GM19468 (cell line): ENCODE data around the gene PINK1.
"Not testable (repeated sequence)": the region's sequence is repeated elsewhere in the genome, so short reads cannot be mapped to it uniquely, and the experiment has no call there.

Experiments
- ATAC-seq: cut with Tn5 transposase; IDR thresholded peaks from one replicate; pipeline ENCODE4 v1.9.1; 2021; ENCODE audit warnings: mild to moderate bottlenecking, moderate library complexity, moderate number of reproducible peaks; ENCODE audit not compliant: unreplicated experiment; ENCODE audit errors: extremely low read depth

The PINK1 gene

DNA sequence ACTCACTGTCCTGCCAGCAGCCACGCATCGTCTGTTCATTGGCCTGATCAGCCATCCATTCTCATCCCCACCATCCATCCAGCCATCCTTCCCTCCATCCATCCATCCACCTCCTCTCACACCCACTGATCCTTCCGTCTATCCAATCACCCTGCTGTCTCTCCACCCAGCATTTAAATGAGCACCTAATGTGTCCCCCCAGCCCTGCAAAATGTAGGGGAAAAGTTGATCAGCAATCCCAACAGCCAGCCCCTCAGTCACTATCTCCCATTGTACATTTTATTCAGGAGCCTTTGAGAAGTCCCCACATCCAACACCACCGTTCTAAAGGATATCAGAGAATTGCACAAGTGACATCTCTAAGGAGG, 39.0 kb downstream of the PINK1 start:
- ATAC-seq, result no peak

GRCh38 chr1:20673626-20674025, 40.4 kb downstream of the PINK1 start:
- not testable (repeated sequence) for ATAC-seq

GRCh38 chr1:20678599-20678998, 45.3 kb downstream of the PINK1 start:
- no peak for ATAC-seq

DNA sequence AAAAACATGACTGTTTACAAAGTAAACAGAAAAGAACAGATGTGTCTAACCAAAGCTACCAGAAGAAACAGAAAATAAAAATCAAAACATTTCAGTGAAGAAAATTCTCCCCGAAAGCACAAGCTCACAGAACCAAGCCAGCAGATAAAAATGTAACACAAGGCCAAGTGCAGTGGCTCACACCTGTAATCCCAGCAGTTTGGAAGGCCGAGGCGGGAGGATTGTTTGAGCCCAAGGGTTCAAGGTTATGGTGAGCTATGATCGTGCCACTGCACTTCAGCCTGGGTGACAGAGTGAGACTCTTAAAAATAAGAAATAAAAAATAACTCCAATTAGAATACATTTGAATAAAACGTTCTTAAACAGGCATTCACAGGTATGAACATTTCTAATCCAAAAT, 47.0 kb downstream of the PINK1 start:
- ATAC-seq, result no peak

DNA sequence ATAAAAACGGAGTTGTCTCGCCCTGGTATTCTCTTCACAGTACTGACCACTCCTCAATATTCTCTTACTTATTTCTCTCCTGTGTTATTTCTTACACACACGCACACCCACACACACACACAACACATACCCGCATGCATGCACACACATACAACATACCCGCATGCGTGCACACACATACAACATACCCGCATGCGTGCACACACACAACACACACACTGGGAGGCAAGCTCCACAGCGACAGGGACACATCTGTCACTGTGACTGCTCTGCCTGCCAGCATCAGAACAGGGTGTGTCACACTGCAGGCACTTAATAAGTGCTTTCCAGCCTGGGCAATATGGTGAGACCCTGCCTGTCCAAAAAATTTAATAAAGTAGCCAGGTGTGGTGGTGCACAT, 48.7 kb downstream of the PINK1 start:
- no peak for ATAC-seq

- ATAC-seq, result no peak
Observed at GRCh38 chr1:20682571-20683236, 49.4 kb downstream of the PINK1 start.

- no peak for ATAC-seq
Observed at GRCh38 chr1:20683614-20684013, 50.4 kb downstream of the PINK1 start.

GRCh38 chr1:20684050-20684620, 50.9 kb downstream of the PINK1 start:
- ATAC-seq, result no peak

DNA sequence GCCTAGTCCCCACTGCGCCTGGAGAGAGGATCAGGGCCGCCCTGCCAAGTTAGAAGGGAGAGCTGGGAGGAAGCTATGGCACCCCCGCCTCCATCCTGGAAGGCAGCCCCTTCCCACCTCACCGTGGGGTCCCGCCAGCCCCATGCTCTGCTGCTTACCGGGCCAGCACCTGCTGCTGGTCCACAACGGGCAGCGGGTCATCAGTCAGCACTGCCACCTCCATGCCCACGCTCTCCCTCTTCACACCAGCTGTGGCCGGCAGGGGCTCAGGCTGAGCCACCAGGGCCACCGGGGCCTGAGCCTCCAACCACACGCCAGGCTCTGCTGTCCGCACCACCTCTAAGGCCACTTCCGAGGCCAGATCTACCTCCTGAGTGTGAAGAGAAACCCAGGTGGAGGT, 51.4 kb downstream of the PINK1 start:
- no peak for ATAC-seq

- no peak for ATAC-seq
Observed at GRCh38 chr1:20685099-20685662, 51.9 kb downstream of the PINK1 start.

DNA sequence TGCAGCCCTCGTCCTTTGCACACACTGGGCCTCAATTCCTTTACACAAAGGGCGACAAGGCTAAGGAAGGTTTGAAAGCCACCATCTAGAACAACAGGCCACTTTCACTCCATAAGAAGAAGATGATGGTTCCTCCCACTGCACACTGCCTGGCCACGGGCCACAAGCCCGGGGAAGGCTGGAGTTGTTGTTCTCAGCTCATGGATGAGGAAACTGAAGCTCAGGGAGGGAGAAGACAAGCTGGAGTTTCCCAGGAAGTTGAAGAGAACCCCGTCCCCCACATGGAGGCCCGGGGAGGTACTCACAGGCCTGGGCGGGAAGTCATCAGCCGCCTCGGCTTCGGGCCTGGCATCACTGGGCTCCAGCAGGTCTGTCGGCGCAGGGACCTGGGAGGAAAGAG, 52.5 kb downstream of the PINK1 start:
- ATAC-seq, result no peak

- no peak for ATAC-seq
Observed at GRCh38 chr1:20686883-20687725, 53.8 kb downstream of the PINK1 start.

DNA sequence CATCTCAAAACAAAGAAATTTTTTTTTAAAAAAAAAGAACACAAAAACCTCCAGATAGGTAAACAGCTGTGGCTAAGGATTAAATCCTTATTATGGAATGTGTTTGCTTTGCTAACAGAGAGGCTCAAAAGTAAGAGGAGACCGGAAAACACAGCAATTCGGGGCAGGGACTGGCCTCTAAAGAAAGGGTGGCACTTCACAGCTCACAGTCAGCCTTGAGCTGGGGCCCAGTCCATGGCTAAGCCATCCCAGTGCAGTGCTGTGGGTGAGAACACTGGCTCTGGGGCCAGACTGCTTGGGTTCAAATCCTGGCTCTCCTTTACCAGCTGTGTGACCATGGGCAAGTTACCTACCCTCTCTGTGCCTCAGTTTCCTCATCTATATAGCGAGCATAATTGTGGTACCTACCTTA, 56.4 kb downstream of the PINK1 start:
- no peak for ATAC-seq

- ATAC-seq, result no peak
Observed at GRCh38 chr1:20691872-20692271, 58.6 kb downstream of the PINK1 start.

DNA sequence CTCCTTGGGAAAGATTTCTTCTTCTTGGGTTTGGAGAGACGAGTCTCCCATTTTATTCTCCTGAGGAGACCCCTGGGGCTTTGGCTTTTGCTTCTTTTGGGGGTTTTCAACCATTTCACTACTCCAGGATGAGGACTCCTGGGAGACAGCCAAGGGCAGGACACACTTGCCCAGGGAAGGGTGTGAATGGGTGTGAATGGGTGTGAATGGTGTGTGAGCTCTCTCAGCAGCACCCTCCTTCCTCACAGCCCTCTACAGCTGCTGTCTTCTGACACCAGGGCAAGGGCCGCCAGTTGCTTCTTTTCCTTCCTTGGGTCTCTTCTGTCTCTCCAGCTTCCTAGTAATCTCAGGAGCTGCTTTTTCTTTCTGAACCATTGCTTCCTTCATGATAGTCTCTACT, 60.4 kb downstream of the PINK1 start:
- no peak for ATAC-seq

DNA sequence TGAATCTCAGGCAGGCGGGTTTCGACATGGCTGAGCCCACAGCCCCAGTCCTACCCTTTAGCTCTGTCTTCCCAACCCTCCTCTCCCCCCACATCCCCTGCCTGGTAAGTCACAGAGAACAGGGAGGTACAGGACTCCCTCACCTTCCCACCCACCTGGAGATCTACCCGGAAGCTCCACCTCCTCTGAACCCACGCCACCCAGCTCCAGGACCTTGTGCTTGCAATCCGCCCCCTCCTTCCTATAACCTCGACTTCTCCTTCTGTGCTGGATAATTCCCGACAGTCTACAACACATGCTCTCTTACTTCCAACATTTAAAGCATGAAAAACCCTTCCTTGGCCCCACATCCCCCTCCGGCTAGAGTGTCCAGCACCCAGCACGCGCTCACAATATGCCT, 62.3 kb downstream of the PINK1 start:
- ATAC-seq, result no peak

GRCh38 chr1:20696397-20697333, 63.4 kb downstream of the PINK1 start:
- ATAC-seq, result no peak

DNA sequence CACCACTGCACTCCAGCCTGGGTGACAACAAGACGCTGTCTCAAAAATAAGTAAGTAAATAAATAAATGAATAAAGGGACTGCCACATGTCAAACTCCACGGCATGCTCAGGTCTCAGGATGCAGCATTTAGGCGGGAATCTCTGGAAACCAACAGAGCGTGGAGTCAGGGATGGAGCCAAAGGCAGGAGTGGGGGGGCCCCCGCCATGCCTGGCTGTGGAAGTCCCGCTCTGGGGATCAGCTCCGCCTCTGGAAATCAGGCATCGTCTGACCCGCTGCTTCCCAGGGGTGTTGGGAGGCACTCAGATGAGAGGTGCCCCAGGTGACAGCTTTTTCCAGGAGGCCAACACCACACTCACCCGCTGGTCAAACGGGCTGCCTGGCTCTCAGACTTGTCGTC, 64.3 kb downstream of the PINK1 start:
- no peak for ATAC-seq

- ATAC-seq, result no peak
Observed at GRCh38 chr1:20698195-20698910, 65.1 kb downstream of the PINK1 start.
